ENCODE data around the gene LRP2. TPM values are rescaled to one million over a fixed set of nuclear protein-coding genes. Genes with fewer than 3 reads are reported as not detected.

The LRP2 gene
- total and polyA plus RNA-seq, 2 of the 4 experiments (the other 2 are of a cell fraction) = not detected

DNA sequence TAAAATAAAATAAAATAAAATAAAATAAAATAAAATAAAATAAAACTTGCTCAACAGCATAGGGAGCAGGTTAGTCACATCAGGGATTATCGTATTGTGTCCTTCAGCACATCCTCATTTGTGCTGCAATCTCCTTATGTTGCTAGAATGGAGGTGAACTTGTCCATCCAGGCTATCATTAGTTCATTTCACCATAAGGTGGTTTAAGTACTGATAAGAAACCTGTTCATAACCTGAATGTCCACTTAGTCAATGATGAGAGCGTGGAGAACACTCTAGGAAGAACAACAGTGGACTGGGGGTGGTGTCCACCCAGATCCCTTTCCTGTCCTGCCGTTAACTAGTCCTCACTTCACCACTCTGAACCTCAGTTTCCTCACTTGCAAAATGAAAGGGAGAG is 271.1 kb downstream of the LRP2 start:
- no peak overlapping the region for H3K9ac ChIP-seq (ENCODE audit: low read depth, low read length)
- no peaks in the 10 kb centered on the region for H3K79me1 ChIP-seq (ENCODE audit: low read depth in 1 of 2, low read length in 2 of 2)
- ATAC-seq (ENCODE audit: low read depth) (no peak), DNase-seq (no peak)
- no peak overlapping the region for H4K91ac ChIP-seq (ENCODE audit: insufficient read depth, low read depth, low read length)
- no peaks in the 10 kb centered on the region for H3K27me3 ChIP-seq (ENCODE audit: control insufficient read depth, insufficient read depth, low read length)
- CTCF ChIA-PET = interaction anchor here (1.0 kb wide), 1 partner anchor 19 kb away, joined by 3 read pairs; no protein-coding TSS in a partner anchor
- no peak overlapping the region for H3K4ac ChIP-seq (ENCODE audit: low read depth, low read length)
- dilution Hi-C loops (cut with HindIII; ENCODE audit: low sequenced_read_pairs, unreplicated experiment) (no loop called here), in situ Hi-C loops (cut with MboI; ENCODE audit: low sequenced_read_pairs) (no loop called here), intact Hi-C loops (cut with micrococcal nuclease) (no loop called here)
- no peak overlapping the region for H3K4me3 ChIP-seq (ENCODE audit: insufficient read depth, low read depth, low read length)
- POLR2A ChIA-PET (ENCODE audit: unreplicated experiment) = no interaction called here
- H3K14ac ChIP-seq (replicated peaks; ENCODE audit: low read depth, low read length) = no peak overlapping the region
- H2BK120ac ChIP-seq (ENCODE audit: low read depth, low read length) = no peak overlapping the region
- no peak overlapping the region for H3K4me2 ChIP-seq (ENCODE audit: low read depth, low read length)
- H2BK15ac ChIP-seq (ENCODE audit: low read depth, low read length) = no peak overlapping the region
- BruUV-seq (replicated peaks) = no TSS peak
- H3K36me3 ChIP-seq (ENCODE audit: control insufficient read depth, insufficient read depth, low read length) = no peaks in the 10 kb centered on the region
- no peaks in the 10 kb centered on the region for H4K20me1 ChIP-seq (ENCODE audit: insufficient read depth, low read length)
- H3K9me1 ChIP-seq (ENCODE audit: insufficient read depth, low read length) = no peaks in the 10 kb centered on the region
- no peaks in the 10 kb centered on the region for H3K9me3 ChIP-seq (ENCODE audit: control insufficient read depth, insufficient read depth, low read length)
- H3K27ac ChIP-seq (ENCODE audit: insufficient read depth, low read length) = no peak overlapping the region
- no peak overlapping the region for H2BK5ac ChIP-seq (ENCODE audit: low read depth, low read length, poor library complexity, severe bottlenecking)
- no peak overlapping the region for H2BK20ac ChIP-seq (ENCODE audit: low read depth, low read length)
- H3K23ac ChIP-seq (ENCODE audit: low read depth, low read length) = no peak overlapping the region
- H2AFZ ChIP-seq (replicated peaks; ENCODE audit: low read length, poor library complexity) = no peak overlapping the region
- TF ChIP-seq BHLHE40 (IDR thresholded peaks at IDR 0.05; ENCODE audit: low read depth, low read length) (no peak), MXI1 (IDR thresholded peaks at IDR 0.05; ENCODE audit: borderline replicate concordance, low read depth, low read length) (no peak)
- no peak overlapping the region for H3K56ac ChIP-seq (ENCODE audit: extremely low read depth, insufficient read depth, low read length)
- no peak overlapping the region for H3K18ac ChIP-seq (ENCODE audit: low read depth, low read length)
- H4K5ac ChIP-seq (ENCODE audit: low read depth, low read length) = no peak overlapping the region
- H2AK9ac ChIP-seq (replicated peaks; ENCODE audit: low read depth, low read length, poor library complexity) = no peak overlapping the region
- no CpG with 5 or more reads among the region's 3 CpGs for WGBS, 2 experiments (ENCODE audit: extremely low coverage in 2 of 2, insufficient read length in 1 of 2)
- H4K8ac ChIP-seq (ENCODE audit: low read depth in 2 of 2, low read length in 2 of 2) = no peak overlapping the region
- H2AK5ac ChIP-seq (ENCODE audit: low read depth, low read length) = no peak overlapping the region
- no peaks in the 10 kb centered on the region for H3K4me1 ChIP-seq (ENCODE audit: control insufficient read depth, insufficient read depth, low read length)
